HEK293T (cell line): Measurements from ENCODE around the gene IL11.

Experiments used
- BHLHE40 ChIP-seq: fragments of 450-650 bp; IDR thresholded peaks from 2 replicates; pipeline ENCODE4 v1.6.1; 2016; ENCODE audit warnings: mild to moderate bottlenecking, moderate library complexity, borderline replicate concordance
- ELF4 ChIP-seq: fragments of 450-650 bp; IDR thresholded peaks from 2 replicates; pipeline ENCODE4 v1.6.1; 2017; ENCODE audit warnings: antibody characterized with exemption
- FOXA1 ChIP-seq: fragments of 450-650 bp; IDR thresholded peaks from 2 replicates; pipeline ENCODE4 v1.6.1; 2016; ENCODE audit warnings: mild to moderate bottlenecking
- FOXK2 ChIP-seq: fragments of 450-650 bp; IDR thresholded peaks from 2 replicates; pipeline ENCODE4 v1.6.1; 2016; ENCODE audit warnings: mild to moderate bottlenecking
- FOXM1 ChIP-seq: fragments of 450-650 bp; IDR thresholded peaks from 2 replicates; pipeline ENCODE4 v1.6.1; 2017; ENCODE audit warnings: mild to moderate bottlenecking, borderline replicate concordance
- HDGF ChIP-seq: fragments of 450-650 bp; IDR thresholded peaks from 2 replicates; pipeline ENCODE4 v1.6.1; 2017; ENCODE audit warnings: antibody characterized with exemption, borderline replicate concordance
- L3MBTL2 ChIP-seq: fragments of 450-650 bp; conservative IDR thresholded peaks from 2 replicates; pipeline ENCODE4 v1.6.1; 2016; ENCODE audit warnings: mild to moderate bottlenecking
- SP1 ChIP-seq: fragments of 450-650 bp; IDR thresholded peaks from 2 replicates; pipeline ENCODE4 v1.6.1; 2017
- TARDBP ChIP-seq: fragments of 450-650 bp; IDR thresholded peaks from 2 replicates; pipeline ENCODE4 v1.6.1; 2016
- TF ChIP-seq, protein P1 (sequence below): fragments of 450-650 bp; IDR thresholded peaks from 2 replicates; pipeline ENCODE4 v1.6.1; 2016

DNA sequence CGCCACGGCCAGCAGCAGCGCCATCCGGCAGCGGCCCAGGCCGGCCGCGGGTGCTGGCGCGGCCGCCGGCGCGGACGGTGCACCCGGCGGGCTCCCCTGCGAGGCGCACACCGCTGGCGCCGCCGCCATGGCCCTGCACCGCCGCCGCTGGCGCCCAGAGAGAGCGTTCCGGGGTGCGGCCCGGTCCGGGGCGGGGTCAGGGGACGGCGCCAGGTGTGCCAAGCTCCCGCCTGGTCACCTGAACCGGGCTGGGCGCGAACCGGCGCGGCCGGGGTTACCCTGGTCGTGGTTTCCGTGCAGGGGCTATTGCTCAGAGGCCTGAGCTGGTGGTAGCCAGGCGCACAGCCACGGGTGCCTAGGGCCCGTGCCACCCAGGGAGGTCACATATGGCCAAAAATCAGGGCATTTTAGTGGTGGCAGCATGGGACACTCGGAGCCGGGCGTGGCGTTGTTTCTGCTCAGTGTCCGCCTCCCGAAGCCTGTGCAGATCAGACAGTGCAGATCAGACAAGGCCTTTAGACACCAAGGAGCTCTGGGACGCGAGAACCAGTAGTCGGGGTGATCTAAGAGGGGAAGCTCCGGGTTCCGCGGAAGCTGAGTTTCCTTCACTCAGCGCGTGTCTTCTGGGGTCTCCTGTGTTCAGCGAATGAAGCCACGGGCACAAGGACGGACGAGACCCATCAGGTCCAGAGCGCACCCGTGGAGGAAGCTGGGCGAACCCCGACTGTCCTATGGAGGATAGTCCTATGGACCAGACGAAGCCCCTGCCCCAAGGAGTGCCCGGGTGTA lies 14.1 kb upstream of the IL11 start, which contains the start of gene TMEM238:
- TF ChIP-seq SP1 (no peak), FOXA1 (no peak), FOXM1 (no peak), BHLHE40 (no peak), HDGF (no peak), TARDBP (no peak), L3MBTL2 (no peak), FOXK2 (no peak), ELF4 (no peak)
- TF ChIP-seq, protein P1, sequence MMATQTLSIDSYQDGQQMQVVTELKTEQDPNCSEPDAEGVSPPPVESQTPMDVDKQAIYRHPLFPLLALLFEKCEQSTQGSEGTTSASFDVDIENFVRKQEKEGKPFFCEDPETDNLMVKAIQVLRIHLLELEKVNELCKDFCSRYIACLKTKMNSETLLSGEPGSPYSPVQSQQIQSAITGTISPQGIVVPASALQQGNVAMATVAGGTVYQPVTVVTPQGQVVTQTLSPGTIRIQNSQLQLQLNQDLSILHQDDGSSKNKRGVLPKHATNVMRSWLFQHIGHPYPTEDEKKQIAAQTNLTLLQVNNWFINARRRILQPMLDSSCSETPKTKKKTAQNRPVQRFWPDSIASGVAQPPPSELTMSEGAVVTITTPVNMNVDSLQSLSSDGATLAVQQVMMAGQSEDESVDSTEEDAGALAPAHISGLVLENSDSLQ: no peak
